A549 (cell line): ENCODE measurements around the gene ESD. TPM values are rescaled to one million over a fixed set of nuclear protein-coding genes. Genes with fewer than 3 reads are reported as not detected.

Experiments used
- ATAC-seq, 2 experiments: fragments of 200-7000 bp in 1 of 2; fragments of >200 bp in 1 of 2; cut with Nextera tagmentation in 1 of 2; cut with Tn5 transposase in 1 of 2; 3 replicates each; pipeline versions ENCODE4 v1.8.0 to v1.9.1; 2018 to 2020; ENCODE audit warnings: mild to moderate bottlenecking in 1 of 2, moderate library complexity in 1 of 2
- CTCF ChIA-PET: fragments of 300-600 bp; sonication (Branson Sonifier 250); formaldehyde crosslinking; extraction: SDS; loops from one replicate; lab custom pipeline; 2021; ENCODE audit warnings: antibody characterized with exemption, inconsistent platforms; lab: Yijun Ruan, JAX
- POLR2A ChIA-PET: fragments of 350-600 bp; formaldehyde crosslinking; extraction: SDS; loops from one replicate; lab custom pipeline; 2021; ENCODE audit warnings: antibody characterized with exemption, inconsistent platforms; lab: Yijun Ruan, JAX
- DNase-seq, 2 experiments: peaks; one replicate each; pipeline versions ENCODE4 v3.0.0 to v3.0.0-alpha.2; 2011 to 2016; ENCODE audit warnings: low read depth in 1 of 2, low spot score in 1 of 2
- FAIRE-seq: peaks from 2 replicates; lab custom pipeline; 2011; peaks lifted over from hg19 to GRCh38; lab: Jason Lieb, UNC
- H3K27ac ChIP-seq, 2 experiments: fragments of >200 bp; sonication (Bioruptor Twin); formaldehyde crosslinking; 3 replicates each; pipeline ENCODE4 v1.5.1; 2016 to 2017
- H3K4me1 ChIP-seq: fragments of >200 bp; sonication (Bioruptor Twin); formaldehyde crosslinking; 3 replicates; pipeline ENCODE4 v1.6.1; 2016
- H3K4me2 ChIP-seq: fragments of >200 bp; sonication (Bioruptor Twin); formaldehyde crosslinking; 3 replicates; pipeline ENCODE4 v1.6.1; 2016
- H3K4me3 ChIP-seq: fragments of >200 bp; sonication (Bioruptor Twin); formaldehyde crosslinking; 3 replicates; pipeline ENCODE4 v1.5.1; 2016
- H3K9me3 ChIP-seq: fragments of >200 bp; sonication (Bioruptor Twin); formaldehyde crosslinking; 3 replicates; pipeline ENCODE4 v1.6.1; 2016
- BCL3 ChIP-seq: fragments of >200 bp; sonication (Bioruptor Twin); formaldehyde crosslinking; IDR thresholded peaks from 3 replicates; pipeline ENCODE4 v1.6.1; 2016
- BHLHE40 ChIP-seq: IDR thresholded peaks from 2 replicates; pipeline ENCODE4 v1.6.1; 2012; ENCODE audit warnings: low read depth, low read length, inconsistent platforms
- CEBPB ChIP-seq, 2 experiments: fragments of >200 bp in 1 of 2; sonication (Bioruptor Twin) in 1 of 2; formaldehyde crosslinking in 1 of 2; IDR thresholded peaks; 2 replicates each; pipeline ENCODE4 v1.6.1; 2012 to 2016
- FOSB ChIP-seq: fragments of 250-450 bp; sonication (Bioruptor Pico); IDR thresholded peaks from 2 replicates; pipeline ENCODE4 v1.5.0; 2020; ENCODE audit warnings: mild to moderate bottlenecking, moderate library complexity
- FOSL2 ChIP-seq, 2 experiments: fragments of 450-650 bp in 1 of 2; fragments of >200 bp in 1 of 2; sonication (Bioruptor Twin) in 1 of 2; formaldehyde crosslinking; IDR thresholded peaks; 2 replicates each; pipeline versions ENCODE4 v1.5.0 to v1.6.1; 2016 to 2020; ENCODE audit warnings: mild to moderate bottlenecking in 1 of 2, moderate library complexity in 1 of 2
- HOXA7 ChIP-seq: fragments of 250-450 bp; sonication (Bioruptor Pico); IDR thresholded peaks from 2 replicates; pipeline ENCODE4 v1.5.0; 2020; ENCODE audit warnings: mild to moderate bottlenecking, moderate library complexity
- PBX3 ChIP-seq: IDR thresholded peaks from 2 replicates; pipeline ENCODE4 v1.6.1; 2012
- PHF8 ChIP-seq: fragments of 200-600 bp; sonication (generic); IDR thresholded peaks from 2 replicates; pipeline ENCODE4 v1.6.1; 2016; ENCODE audit warnings: low read depth, mild to moderate bottlenecking, antibody characterized with exemption, moderate library complexity, borderline replicate concordance
- POLR2A ChIP-seq: IDR thresholded peaks from 2 replicates; pipeline ENCODE4 v1.6.1; 2012; ENCODE audit warnings: mild to moderate bottlenecking, low read length
- RNF2 ChIP-seq: fragments of 200-600 bp; sonication (generic); IDR thresholded peaks from 2 replicates; pipeline ENCODE4 v1.6.1; 2016; ENCODE audit warnings: low read depth, mild to moderate bottlenecking, antibody characterized with exemption, moderate library complexity, borderline replicate concordance
- TP53 ChIP-seq: fragments of 250-450 bp; sonication (Bioruptor Pico); IDR thresholded peaks from 2 replicates; pipeline ENCODE4 v1.5.0; 2021; ENCODE audit warnings: mild to moderate bottlenecking, moderate library complexity
- USF2 ChIP-seq: fragments of 450-650 bp; IDR thresholded peaks from 2 replicates; pipeline ENCODE4 v1.6.1; 2014; ENCODE audit warnings: antibody characterized with exemption
- WGBS: methylation state at CpG from one replicate; pipeline ENCODE4 v1.1.6; 2017; ENCODE audit errors: missing lambda C conversion rate; 5-methylcytosine and 5-hydroxymethylcytosine counted together
- polyA plus RNA-seq, 4 experiments: library from polyadenylated mRNA; depleted of rRNA in 3 of 4; stranded (reverse); fragments of >200 nt; fragmentation: RNase III in 1 of 4; extraction: RNeasy Plus Mini Kit Qiagen cat#74134 plus additional on column Dnase treatment in 1 of 4; gene quantifications; 2 replicates in 3 of 4; 3 replicates in 1 of 4; pipeline ENCODE4 v1.2.3, GENCODE V29; 2011 to 2017

Gene ESD
- polyA plus RNA-seq, 2 of the 4 experiments (the other 2 are of a cell fraction): 107 to 122 TPM

GRCh38 chr13:46726347-46726746 is 70.6 kb downstream of the ESD start:
- TF ChIP-seq FOSL2 (IDR thresholded peaks at IDR 0.05): no peak
- TF ChIP-seq FOSL2 (CRISPR knock-in tag; IDR thresholded peaks at IDR 0.05): no peak
- TF ChIP-seq BHLHE40: no peak
- TF ChIP-seq POLR2A: no peak
- TF ChIP-seq PBX3: no peak
- TF ChIP-seq TP53 (CRISPR knock-in tag): no peak
- no peak for TF ChIP-seq FOSB (CRISPR knock-in tag)
- no peak for TF ChIP-seq RNF2
- no peak for TF ChIP-seq PHF8
- no peak for TF ChIP-seq USF2
- no peak for TF ChIP-seq HOXA7 (CRISPR knock-in tag)
- no peak for TF ChIP-seq BCL3
- TF ChIP-seq CEBPB (IDR thresholded peaks at IDR 0.05): no peak
- FAIRE-seq (no peak), ATAC-seq (no peak), DNase-seq (no peak)
- Histone ChIP-seq H3K4me2 (no peak overlapping the region), H3K27ac (no peak overlapping the region), H3K9me3 (no peaks in the 10 kb centered on the region), H3K4me1 (no peaks in the 10 kb centered on the region), H3K4me3 (no peak overlapping the region)
- POLR2A ChIA-PET: no interaction called here
- CTCF ChIA-PET: no interaction called here
- 99% methylated on average over 5 of the region's 5 CpGs for WGBS

Other genes with a start within 250 kb of the ESD start
- 16.4 and 21.9 TPM in 2 replicates for gene LRCH1, start 244.0 kb downstream of the ESD start, polyA plus RNA-seq (2011; rRNA removed)
- gene LRCH1, start 244.0 kb downstream of the ESD start, polyA plus RNA-seq (2017; fragmentation: RNase III; extraction: RNeasy Plus Mini Kit Qiagen cat#74134 plus additional on column Dnase treatment): 7.4 to 8.5 TPM (median 8.2 TPM) in 3 replicates
- not detected in 2 replicates for gene HTR2A, start 99.9 kb upstream of the ESD start, polyA plus RNA-seq (2011; rRNA removed)
- not detected in 3 replicates for gene HTR2A, start 99.9 kb upstream of the ESD start, polyA plus RNA-seq (2017; fragmentation: RNase III; extraction: RNeasy Plus Mini Kit Qiagen cat#74134 plus additional on column Dnase treatment)